HUES64 (cell line): ENCODE measurements around the gene GRAMD2B.

Source experiments
- H3K27ac ChIP-seq: 2 replicates; pipeline ENCODE4 v1.7.0; 2013; ENCODE audit warnings: low read depth, low read length, inconsistent platforms
- H3K27me3 ChIP-seq: 2 replicates; pipeline ENCODE4 v1.6.1; 2013; ENCODE audit warnings: mild to moderate bottlenecking, low read length; ENCODE audit not compliant: insufficient read depth
- H3K36me3 ChIP-seq: 2 replicates; pipeline ENCODE4 v1.6.1; 2013; ENCODE audit warnings: mild to moderate bottlenecking, low read length; ENCODE audit not compliant: insufficient read depth
- H3K4me1 ChIP-seq: 2 replicates; pipeline ENCODE4 v1.6.1; 2013; ENCODE audit warnings: mild to moderate bottlenecking, low read length, moderate library complexity; ENCODE audit not compliant: insufficient read depth
- H3K4me3 ChIP-seq: 2 replicates; pipeline ENCODE4 v1.5.1; 2013; ENCODE audit warnings: mild to moderate bottlenecking, low read length, moderate library complexity
- H3K9ac ChIP-seq: 2 replicates; pipeline ENCODE4 v1.6.1; 2013; ENCODE audit warnings: mild to moderate bottlenecking, low read depth, low read length
- H3K9me3 ChIP-seq: 2 replicates; pipeline ENCODE4 v1.6.1; 2013; ENCODE audit warnings: low read depth, low read length; ENCODE audit not compliant: insufficient read depth
- WGBS: fragments of 150-250, 120-280 bp; methylation state at CpG from one replicate; pipeline ENCODE4 v1.1.7; 2013; ENCODE audit warnings: missing lambda C conversion rate; 5-methylcytosine and 5-hydroxymethylcytosine counted together

Gene GRAMD2B

DNA sequence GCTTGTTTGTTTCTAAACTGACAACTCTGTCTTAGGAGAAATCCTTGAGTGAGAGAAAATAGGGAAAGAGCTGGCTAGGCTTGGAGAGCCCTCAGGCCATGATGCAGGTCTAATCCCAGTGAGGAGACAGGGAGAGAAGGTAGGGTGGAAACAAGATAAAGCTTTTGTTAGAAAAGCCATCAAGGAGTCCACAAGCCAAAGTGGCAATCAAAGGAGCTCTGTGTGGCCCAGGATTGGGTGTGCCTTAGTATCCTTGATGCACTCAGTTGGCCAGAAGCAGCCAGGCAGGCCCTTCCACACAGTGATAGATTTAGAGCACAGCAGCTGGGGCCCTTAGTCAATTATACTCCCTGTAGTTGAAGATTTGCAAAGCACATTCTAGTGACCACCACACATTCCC is 97.9 kb downstream of the GRAMD2B start:
- peaks cover 8% of the 10 kb centered on the region for H3K4me1 ChIP-seq
- H3K9ac ChIP-seq, result no peak overlapping the region
- no peak overlapping the region for H3K27ac ChIP-seq
- no peaks in the 10 kb centered on the region for H3K36me3 ChIP-seq
- H3K4me3 ChIP-seq, result no peak overlapping the region
- no peaks in the 10 kb centered on the region for H3K9me3 ChIP-seq
- H3K27me3 ChIP-seq, result no peaks in the 10 kb centered on the region

DNA sequence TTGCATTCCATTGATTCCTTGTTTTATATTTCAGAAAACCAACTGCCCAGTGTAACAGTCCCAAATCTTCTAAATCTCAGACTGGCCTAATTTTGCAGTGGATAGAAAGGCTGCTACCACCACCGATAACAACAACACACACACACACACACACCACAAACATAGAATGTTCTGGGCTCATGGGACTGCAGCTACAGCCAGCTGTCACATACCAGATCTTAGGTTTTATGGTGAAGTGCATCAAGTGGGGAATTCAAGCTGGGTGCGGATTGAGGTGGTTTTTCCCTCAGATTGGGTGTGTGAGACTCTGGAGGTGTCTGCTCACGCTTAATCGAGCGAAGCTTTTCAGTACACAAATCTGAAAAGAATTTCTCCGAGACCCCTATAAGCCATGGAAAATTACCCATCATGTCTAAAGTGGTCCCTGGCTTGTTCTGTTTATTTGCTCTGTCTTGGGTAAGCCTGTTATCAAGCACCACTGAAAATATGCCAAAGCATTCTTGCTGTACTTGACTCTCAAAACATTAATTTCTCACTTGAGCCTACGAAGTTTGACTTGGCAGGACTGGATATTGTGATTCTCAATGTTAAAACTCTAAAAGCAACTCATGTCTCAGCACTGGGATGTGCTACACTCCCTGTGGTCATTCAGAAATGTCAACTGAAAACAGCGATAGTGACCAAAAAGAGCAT is 100.8 kb downstream of the GRAMD2B start:
- no peak overlapping the region for H3K9ac ChIP-seq
- H3K27me3 ChIP-seq, result no peaks in the 10 kb centered on the region
- H3K36me3 ChIP-seq, result no peaks in the 10 kb centered on the region
- WGBS, result 83% methylated on average over 8 of the region's 8 CpGs
- H3K4me1 ChIP-seq, result peaks cover 8% of the 10 kb centered on the region
- no peaks in the 10 kb centered on the region for H3K9me3 ChIP-seq
- H3K27ac ChIP-seq, result no peak overlapping the region
- no peak overlapping the region for H3K4me3 ChIP-seq

DNA sequence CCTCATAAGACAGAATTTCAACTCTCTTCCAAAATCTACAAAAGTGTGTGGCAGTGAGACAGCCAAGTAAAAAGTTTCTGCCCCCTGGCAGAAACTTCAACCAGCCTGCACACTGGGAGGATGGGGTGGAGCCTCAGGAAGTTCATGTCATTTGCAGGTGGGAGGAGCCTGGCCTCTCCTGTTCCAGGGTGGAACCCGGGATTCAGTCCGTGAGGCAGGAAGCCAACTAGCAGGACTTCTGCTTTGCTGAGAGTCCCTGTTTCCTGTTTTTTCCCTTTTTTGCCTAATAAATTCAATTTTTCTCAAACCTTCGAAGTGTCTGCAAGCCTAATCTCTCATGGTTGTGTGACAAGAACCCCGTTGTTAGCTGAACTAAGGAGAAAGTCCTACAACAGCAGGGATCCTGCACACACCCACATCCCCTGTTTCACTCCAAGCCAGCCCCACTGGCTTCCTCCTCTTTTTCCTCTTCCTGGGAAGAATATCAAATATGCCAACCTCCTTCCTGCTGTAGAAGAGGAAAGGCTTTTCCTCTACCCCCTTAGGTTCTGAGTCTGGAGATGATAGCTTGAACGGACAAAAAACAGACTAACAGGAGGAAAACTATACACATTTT is 102.5 kb downstream of the GRAMD2B start:
- Histone ChIP-seq H3K4me1 (no peaks in the 10 kb centered on the region), H3K36me3 (no peaks in the 10 kb centered on the region), H3K9me3 (no peaks in the 10 kb centered on the region), H3K9ac (no peak overlapping the region; the same call in 1 of the 2 replicates), H3K27ac (no peak overlapping the region), H3K4me3 (0 out of 2 replicates have a peak overlapping the region, but pooled peaks have one; percentile 13), H3K27me3 (no peaks in the 10 kb centered on the region)
- 61% methylated on average over 4 of the region's 5 CpGs for WGBS

DNA sequence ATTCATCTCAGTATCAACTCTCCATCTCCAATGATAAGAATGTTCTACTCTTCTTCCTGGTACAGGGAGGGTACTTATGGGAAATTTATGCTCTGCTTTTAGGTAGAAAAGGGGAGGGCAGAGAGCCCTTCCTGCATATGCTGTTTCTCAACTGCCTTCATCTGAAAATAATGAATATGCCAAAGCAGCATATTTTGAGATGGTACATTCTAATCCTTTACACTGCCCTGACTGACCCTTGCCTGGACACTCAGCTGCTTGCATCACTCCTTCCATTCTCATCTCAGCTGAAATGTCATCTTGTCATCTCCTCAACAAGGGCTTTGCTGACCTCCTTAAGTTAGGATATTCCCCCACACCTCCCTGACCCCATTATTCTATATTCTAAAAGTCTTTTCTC is 103.3 kb downstream of the GRAMD2B start:
- H3K9ac ChIP-seq, result no peak overlapping the region
- H3K36me3 ChIP-seq, result no peaks in the 10 kb centered on the region
- no peak overlapping the region for H3K27ac ChIP-seq
- no peaks in the 10 kb centered on the region for H3K9me3 ChIP-seq
- no peaks in the 10 kb centered on the region for H3K4me1 ChIP-seq
- H3K4me3 ChIP-seq, result no peak overlapping the region
- no peaks in the 10 kb centered on the region for H3K27me3 ChIP-seq

DNA sequence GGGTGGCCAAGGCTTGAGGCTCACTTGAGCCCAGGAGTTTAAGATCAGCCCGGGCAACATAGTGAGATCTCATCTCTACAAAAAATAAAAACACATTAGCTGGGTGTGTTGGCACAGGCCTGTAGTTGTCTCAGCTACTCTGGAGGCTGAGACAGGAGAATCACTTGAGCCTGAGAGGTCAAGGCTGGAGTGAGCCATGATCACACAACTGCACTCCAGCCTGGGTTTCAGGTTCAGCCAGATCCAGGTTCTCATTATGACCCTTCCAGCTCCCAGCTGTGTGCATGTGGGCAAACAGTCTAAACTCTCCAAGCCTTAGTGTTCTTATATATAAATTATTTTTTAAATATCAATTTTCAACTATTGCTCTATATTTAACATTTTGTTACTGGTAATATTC is 103.9 kb downstream of the GRAMD2B start:
- Histone ChIP-seq H3K27ac (no peak overlapping the region), H3K4me3 (no peak overlapping the region), H3K9ac (no peak overlapping the region), H3K27me3 (no peaks in the 10 kb centered on the region), H3K9me3 (no peaks in the 10 kb centered on the region), H3K36me3 (no peaks in the 10 kb centered on the region), H3K4me1 (no peaks in the 10 kb centered on the region)
- 71% methylated on average over 1 of the region's 1 CpG for WGBS

DNA sequence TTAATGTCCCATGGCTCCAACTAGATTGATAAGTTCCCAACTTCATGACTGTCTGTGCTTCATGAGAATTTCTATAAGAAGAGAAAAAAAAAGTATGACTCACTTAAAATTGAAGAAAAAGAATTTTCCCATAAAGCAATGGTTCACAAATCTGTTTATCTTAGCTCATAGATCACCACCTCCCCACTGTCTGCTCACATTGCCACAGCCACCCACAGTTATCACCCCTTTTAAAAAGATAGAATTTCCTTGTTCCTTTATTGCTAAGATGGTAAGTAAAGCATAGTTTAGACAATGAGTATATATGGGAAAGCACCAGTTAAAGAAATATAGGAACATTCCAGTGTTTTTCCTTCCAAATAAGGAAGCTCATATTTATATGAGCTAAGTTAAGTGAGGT is 104.7 kb downstream of the GRAMD2B start:
- no peak overlapping the region for H3K9ac ChIP-seq
- no peak overlapping the region for H3K27ac ChIP-seq
- no peaks in the 10 kb centered on the region for H3K36me3 ChIP-seq
- H3K9me3 ChIP-seq, result no peaks in the 10 kb centered on the region
- no peaks in the 10 kb centered on the region for H3K4me1 ChIP-seq
- no peak overlapping the region for H3K4me3 ChIP-seq
- H3K27me3 ChIP-seq, result no peaks in the 10 kb centered on the region

DNA sequence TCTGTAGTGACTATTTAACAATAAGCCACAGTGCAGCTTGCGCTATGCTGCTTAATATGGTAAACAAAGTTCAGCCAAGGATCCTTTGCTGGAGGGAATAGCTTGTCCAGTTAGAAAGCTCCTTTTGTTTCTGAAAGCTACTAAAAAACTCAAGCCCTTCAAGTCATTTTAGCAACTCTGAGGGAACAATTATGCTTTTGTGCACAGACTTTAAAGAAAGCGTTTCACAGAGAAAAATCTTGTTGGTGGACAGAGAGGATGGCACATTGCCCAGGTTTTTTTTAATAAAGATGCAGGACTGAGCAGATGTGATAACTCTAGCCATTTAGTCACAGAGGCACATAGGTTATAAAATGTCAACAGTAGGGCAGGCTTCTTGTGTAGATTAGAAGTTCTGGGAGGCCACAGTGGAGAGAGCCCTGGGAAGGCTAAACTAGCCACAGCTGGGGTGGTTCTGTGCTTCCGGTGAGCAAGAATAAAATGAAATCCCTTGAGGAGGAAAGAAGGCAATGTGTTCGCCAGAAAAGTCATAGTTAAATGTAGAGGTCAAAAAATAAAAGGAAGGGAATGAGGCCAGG is 108.4 kb downstream of the GRAMD2B start:
- H3K9me3 ChIP-seq, result no peaks in the 10 kb centered on the region
- WGBS, result 90% methylated on average over 4 of the region's 4 CpGs
- no peaks in the 10 kb centered on the region for H3K27me3 ChIP-seq
- H3K36me3 ChIP-seq, result no peaks in the 10 kb centered on the region
- no peaks in the 10 kb centered on the region for H3K4me1 ChIP-seq
- no peak overlapping the region for H3K4me3 ChIP-seq
- H3K9ac ChIP-seq, result no peak overlapping the region
- H3K27ac ChIP-seq, result no peak overlapping the region

DNA sequence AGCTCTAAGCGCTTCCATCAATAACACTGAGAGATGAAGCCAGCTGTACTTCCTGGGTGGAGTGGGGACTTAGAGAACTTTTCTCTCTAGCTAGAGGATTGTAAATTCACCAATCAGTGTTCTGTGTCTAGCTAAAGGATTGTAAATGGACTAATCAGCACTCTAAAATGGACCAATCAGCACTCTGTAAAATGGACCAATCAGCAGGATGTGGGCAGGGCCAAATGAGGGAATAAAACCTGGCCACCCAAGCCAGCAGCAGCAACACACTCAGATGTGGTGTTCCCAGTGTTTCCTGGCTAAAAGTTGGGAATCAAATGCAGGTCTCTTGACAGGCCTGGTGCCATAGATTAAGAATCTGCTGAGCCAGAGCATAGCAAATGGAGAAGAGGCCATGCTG is 111.3 kb downstream of the GRAMD2B start:
- 100% methylated on average over 1 of the region's 1 CpG for WGBS
- H3K9me3 ChIP-seq, result no peaks in the 10 kb centered on the region
- no peaks in the 10 kb centered on the region for H3K4me1 ChIP-seq
- no peak overlapping the region for H3K9ac ChIP-seq
- H3K36me3 ChIP-seq, result no peaks in the 10 kb centered on the region
- no peaks in the 10 kb centered on the region for H3K27me3 ChIP-seq
- H3K4me3 ChIP-seq, result no peak overlapping the region
- no peak overlapping the region for H3K27ac ChIP-seq

DNA sequence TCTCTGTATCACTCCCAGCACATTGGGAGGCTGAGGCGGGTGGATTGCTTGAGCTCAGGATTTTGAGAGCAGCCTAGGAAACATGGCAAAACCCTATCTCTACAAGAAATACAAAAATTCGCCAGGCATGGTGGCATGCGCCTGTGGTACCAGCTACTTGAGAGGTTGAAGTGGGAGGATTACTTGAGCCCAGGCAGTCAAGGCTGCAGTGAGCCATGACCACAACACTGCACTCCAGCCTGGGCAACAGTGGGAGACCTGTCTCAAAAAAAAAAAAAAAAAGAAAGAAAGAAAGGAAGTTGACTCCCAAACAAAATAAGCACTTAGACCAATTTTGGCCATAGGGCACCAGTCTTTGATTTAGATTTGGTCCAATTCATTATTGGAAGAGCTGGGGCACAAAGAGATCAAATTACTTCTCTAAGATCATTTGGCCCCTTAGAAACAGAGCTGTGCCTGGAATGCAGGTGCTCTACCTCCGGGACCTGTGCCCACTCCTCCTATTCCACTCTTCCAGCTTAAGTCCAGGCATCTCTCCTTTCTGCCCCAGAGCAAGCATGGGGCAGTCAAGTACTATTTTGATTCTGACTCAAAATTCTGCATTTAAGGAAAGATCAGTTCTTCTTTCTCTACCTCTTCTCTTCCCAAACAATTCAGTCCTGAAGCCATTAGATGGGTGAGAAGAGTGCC is 112.8 kb downstream of the GRAMD2B start:
- H3K36me3 ChIP-seq, result no peaks in the 10 kb centered on the region
- H3K9me3 ChIP-seq, result no peaks in the 10 kb centered on the region
- H3K27ac ChIP-seq, result no peak overlapping the region
- H3K4me1 ChIP-seq, result no peaks in the 10 kb centered on the region
- H3K9ac ChIP-seq, result no peak overlapping the region
- H3K4me3 ChIP-seq, result no peak overlapping the region
- WGBS, result 94% methylated on average over 4 of the region's 4 CpGs
- H3K27me3 ChIP-seq, result no peaks in the 10 kb centered on the region

DNA sequence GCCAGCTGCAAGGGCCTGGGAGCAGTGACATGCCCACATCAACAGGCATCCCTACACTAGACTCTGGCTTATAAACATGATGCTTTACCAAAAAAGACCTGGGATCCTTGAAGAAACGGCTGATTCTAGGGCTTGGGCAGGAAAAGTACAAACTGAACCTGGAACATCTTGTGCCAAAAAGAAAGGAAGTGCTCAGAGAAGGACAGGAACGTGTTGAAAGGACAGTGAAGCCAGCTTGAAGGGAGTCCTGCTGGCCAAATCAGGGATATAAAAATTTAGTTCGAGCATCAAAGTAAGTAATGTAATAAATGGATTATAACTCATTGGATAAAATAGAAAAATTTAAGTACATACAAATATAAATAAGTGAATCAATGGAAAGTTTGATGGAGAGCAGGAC is 113.7 kb downstream of the GRAMD2B start:
- Histone ChIP-seq H3K36me3 (no peaks in the 10 kb centered on the region), H3K27ac (no peak overlapping the region), H3K4me1 (no peaks in the 10 kb centered on the region), H3K4me3 (no peak overlapping the region), H3K9ac (no peak overlapping the region), H3K9me3 (no peaks in the 10 kb centered on the region), H3K27me3 (no peaks in the 10 kb centered on the region)
- WGBS, result 75% methylated on average over 2 of the region's 3 CpGs

DNA sequence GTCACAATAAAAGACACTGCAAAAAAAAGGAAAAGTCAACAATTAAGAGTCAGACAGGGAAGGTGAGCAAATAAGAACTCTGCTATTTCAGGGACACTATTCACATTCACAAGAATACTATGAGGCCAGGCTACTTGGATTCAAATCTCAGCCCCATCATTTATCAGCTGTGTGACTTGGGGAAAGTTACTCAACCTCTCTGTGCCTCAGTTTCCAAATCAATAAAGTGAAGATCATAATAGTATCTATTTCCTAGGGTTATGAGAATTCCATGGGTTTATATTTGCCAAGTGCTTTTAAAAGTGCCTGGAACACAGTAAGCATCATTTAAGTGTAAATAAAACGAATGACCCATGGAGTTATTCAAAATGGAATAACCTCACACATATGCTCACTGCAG is 115.4 kb downstream of the GRAMD2B start:
- Histone ChIP-seq H3K4me1 (no peaks in the 10 kb centered on the region), H3K36me3 (peaks cover 4% of the 10 kb centered on the region), H3K27ac (no peak overlapping the region), H3K27me3 (no peaks in the 10 kb centered on the region), H3K9ac (no peak overlapping the region), H3K9me3 (no peaks in the 10 kb centered on the region), H3K4me3 (no peak overlapping the region)
- 100% methylated on average over 1 of the region's 1 CpG for WGBS
